Heart left ventricle (tissue), 13 donors: ENCODE data around the gene GAN.

Experiments used
- CTCF ChIP-seq, 12 donors: fragments of 200-600 bp; sonication (generic) in 4 of 12; IDR thresholded peaks; one replicate each; pipeline versions ENCODE4 v1.5.0 to v1.8.0; 2018 to 2022; ENCODE audit warnings: antibody characterized with exemption in 12 of 12, mild to moderate bottlenecking in 5 of 12
- POLR2A ChIP-seq, 2 donors: fragments of 450-650 bp; IDR thresholded peaks; one replicate each; pipeline ENCODE4 v1.6.1; 2017; ENCODE audit warnings: antibody characterized with exemption in 2 of 2, mild to moderate bottlenecking in 2 of 2, moderate library complexity in 2 of 2
- donor health status: ischemic (EF 13 %, LVEDD 7.1; RV severe dilation, severe dysfunction).
- donor health status: DM: no; HTN: yes; CAD: no.
- donor health status: DM: no; HTN: no; CAD: no.
- donor health status: ischemic (EF 25% LVEDD 6.9; RV normal size, moderate dysfunction).
- donor health status: ischemic (EF 25% LVEDD 5.7; RV mildly dilated, moderate dysfunction).
- donor health status: ischemic (EF 35%, LVEDD 5.7; RV mildly dilated, moderate dysfunction).
- donor health status: nonischemic (EF 11% LVEDD 7.7; RV severe dilation, severe dysfunction).
- donor health status: DM: yes; HTN: yes; CAD: no.
- donor health status: PGD.
- donor health status: ischemic (EF 29% LVEDD 5.4; RV normal size, mild dysfunction).
- donor health status: nonischemic (EF 23%, LVEDD 6.1; RV moderate dilation, normal function).

GRCh38 chr16:81378049-81378448 lies 63.3 kb downstream of the GAN start:
- TF ChIP-seq CTCF (IDR thresholded peaks at IDR 0.05) (no peak), POLR2A (IDR thresholded peaks at IDR 0.05) (no peak)
